ENCODE results near the gene CBLN1.

DNA sequence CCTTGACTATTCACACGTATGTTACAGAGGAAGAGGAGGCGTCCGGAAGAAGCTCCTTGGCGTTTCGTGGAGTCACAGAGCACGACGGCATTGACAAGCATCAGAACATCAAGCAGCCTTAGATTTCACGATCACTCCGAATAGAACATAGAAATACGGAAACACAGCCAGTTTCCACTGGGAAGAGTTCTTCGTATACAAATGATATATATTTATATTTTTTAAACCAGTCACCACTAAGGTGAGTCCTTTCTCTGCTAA lies 3.1 kb downstream of the CBLN1 start:
- TF ChIP-seq, protein P1, sequence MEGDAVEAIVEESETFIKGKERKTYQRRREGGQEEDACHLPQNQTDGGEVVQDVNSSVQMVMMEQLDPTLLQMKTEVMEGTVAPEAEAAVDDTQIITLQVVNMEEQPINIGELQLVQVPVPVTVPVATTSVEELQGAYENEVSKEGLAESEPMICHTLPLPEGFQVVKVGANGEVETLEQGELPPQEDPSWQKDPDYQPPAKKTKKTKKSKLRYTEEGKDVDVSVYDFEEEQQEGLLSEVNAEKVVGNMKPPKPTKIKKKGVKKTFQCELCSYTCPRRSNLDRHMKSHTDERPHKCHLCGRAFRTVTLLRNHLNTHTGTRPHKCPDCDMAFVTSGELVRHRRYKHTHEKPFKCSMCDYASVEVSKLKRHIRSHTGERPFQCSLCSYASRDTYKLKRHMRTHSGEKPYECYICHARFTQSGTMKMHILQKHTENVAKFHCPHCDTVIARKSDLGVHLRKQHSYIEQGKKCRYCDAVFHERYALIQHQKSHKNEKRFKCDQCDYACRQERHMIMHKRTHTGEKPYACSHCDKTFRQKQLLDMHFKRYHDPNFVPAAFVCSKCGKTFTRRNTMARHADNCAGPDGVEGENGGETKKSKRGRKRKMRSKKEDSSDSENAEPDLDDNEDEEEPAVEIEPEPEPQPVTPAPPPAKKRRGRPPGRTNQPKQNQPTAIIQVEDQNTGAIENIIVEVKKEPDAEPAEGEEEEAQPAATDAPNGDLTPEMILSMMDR (IDR thresholded peaks at IDR 0.05; ENCODE audit: insufficient read depth, low read depth, low read length), result no peak
- no peak for TF ChIP-seq EZH2 (IDR thresholded peaks at IDR 0.05; ENCODE audit: insufficient read depth, low read length)
